Mesenteric fat pad (tissue), 1 donor: ENCODE measurements around the gene ARHGEF3. TPM values are rescaled to one million over a fixed set of nuclear protein-coding genes. Genes with fewer than 3 reads are reported as not detected.

Source experiments
- DNase-seq: peaks from one replicate; pipeline ENCODE4 v3.0.0-alpha.2; 2020; ENCODE audit warnings: low spot score
- total RNA-seq: library from RNA; stranded (reverse); fragmentation: NEBNext Ultra II Directional; extraction: Animal tissue kit (Norgen Biotek cat#: 25700); gene quantifications from one replicate; pipeline ENCODE4 v1.2.1, GENCODE V29; 2021
- donor health status: DM: yes; HTN: yes; CAD: no.

ARHGEF3 gene
- total RNA-seq, 1 donor from 2014 or later, result 17.0 TPM

- no peak for DNase-seq
These were observed 2.4 kb downstream of the ARHGEF3 start for GRCh38 chr3:56799251-56799882.

- DNase-seq, result no peak
These were observed 4.8 kb downstream of the ARHGEF3 start for GRCh38 chr3:56796996-56797395.

GRCh38 chr3:56796202-56796601 lies 5.5 kb downstream of the ARHGEF3 start:
- no peak for DNase-seq

GRCh38 chr3:56795829-56796185 lies 5.9 kb downstream of the ARHGEF3 start:
- no peak for DNase-seq

GRCh38 chr3:56795097-56795828 lies 6.5 kb downstream of the ARHGEF3 start:
- no peak for DNase-seq

GRCh38 chr3:56792193-56792592 lies 9.6 kb downstream of the ARHGEF3 start:
- DNase-seq, result no peak

- no peak for DNase-seq
These were observed 11.5 kb downstream of the ARHGEF3 start for GRCh38 chr3:56790016-56790821.

- DNase-seq, result no peak
These were observed 12.7 kb downstream of the ARHGEF3 start for GRCh38 chr3:56789076-56789475.

- DNase-seq, result no peak
These were observed 13.2 kb downstream of the ARHGEF3 start for GRCh38 chr3:56788521-56788920.

GRCh38 chr3:56787784-56788256 lies 13.9 kb downstream of the ARHGEF3 start:
- no peak for DNase-seq

GRCh38 chr3:56787258-56787775 lies 14.4 kb downstream of the ARHGEF3 start:
- DNase-seq, result no peak

- no peak for DNase-seq
These were observed 16.2 kb downstream of the ARHGEF3 start for GRCh38 chr3:56785499-56785898.

- no peak for DNase-seq
These were observed 17.2 kb downstream of the ARHGEF3 start for GRCh38 chr3:56784448-56785001.

GRCh38 chr3:56783644-56784447 lies 17.9 kb downstream of the ARHGEF3 start:
- DNase-seq, result no peak

- no peak for DNase-seq
These were observed 18.8 kb downstream of the ARHGEF3 start for GRCh38 chr3:56782906-56783305.

GRCh38 chr3:56782215-56782614 lies 19.5 kb downstream of the ARHGEF3 start:
- DNase-seq, result no peak

- no peak for DNase-seq
These were observed 20.0 kb downstream of the ARHGEF3 start for GRCh38 chr3:56781762-56782161.

- no peak for DNase-seq
These were observed 20.8 kb downstream of the ARHGEF3 start for GRCh38 chr3:56780936-56781335.

- DNase-seq, result no peak
These were observed 22.9 kb downstream of the ARHGEF3 start for GRCh38 chr3:56778893-56779292.

- no peak for DNase-seq
These were observed 25.2 kb downstream of the ARHGEF3 start for GRCh38 chr3:56776556-56776950.
